Hepatocyte (in vitro differentiated cells): ENCODE data around the gene TP53I3.

Source experiments
- CTCF ChIP-seq: fragments of 200-600 bp; sonication (generic); IDR thresholded peaks from 2 replicates; pipeline ENCODE4 v1.5.1; 2016; ENCODE audit warnings: antibody characterized with exemption, mild to moderate bottlenecking; ENCODE audit not compliant: poor library complexity
- EZH2 ChIP-seq: fragments of 200-600 bp; sonication (generic); IDR thresholded peaks from 2 replicates; pipeline ENCODE4 v1.6.1; 2016; ENCODE audit warnings: antibody characterized with exemption, mild to moderate bottlenecking, borderline replicate concordance

GRCh38 chr2:24072259-24072658 is 12.4 kb downstream of the TP53I3 start:
- TF ChIP-seq CTCF, result no peak
- no peak for TF ChIP-seq EZH2
